GM12874 (cell line): Measurements from ENCODE around the gene TNNT2.

Experiments used
- CTCF ChIP-seq: IDR thresholded peaks from 2 replicates; pipeline ENCODE4 v1.5.1; 2011; ENCODE audit warnings: low read depth, mild to moderate bottlenecking, control low read depth, low read length, moderate library complexity; ENCODE audit not compliant: insufficient read depth

TNNT2 gene

GRCh38 chr1:201355471-201355870 lies 22.0 kb downstream of the TNNT2 start:
- no peak for TF ChIP-seq CTCF

- TF ChIP-seq CTCF, result no peak
These were observed 22.6 kb downstream of the TNNT2 start for GRCh38 chr1:201354901-201355295.

GRCh38 chr1:201354151-201354900 lies 23.2 kb downstream of the TNNT2 start:
- no peak for TF ChIP-seq CTCF

- no peak for TF ChIP-seq CTCF
These were observed 24.1 kb downstream of the TNNT2 start for GRCh38 chr1:201353186-201353940.

- TF ChIP-seq CTCF, result no peak
These were observed 25.9 kb downstream of the TNNT2 start for GRCh38 chr1:201351617-201352016.

GRCh38 chr1:201350884-201351283 lies 26.6 kb downstream of the TNNT2 start:
- no peak for TF ChIP-seq CTCF

- no peak for TF ChIP-seq CTCF
These were observed 27.1 kb downstream of the TNNT2 start for GRCh38 chr1:201350361-201350725.
